Neutrophil (primary cell): ENCODE measurements around the gene IL10RB.

ENCODE experiments used
- H3K27ac ChIP-seq: fragments of 200-600 bp; sonication (generic); 2 replicates; pipeline ENCODE4 v1.5.1; 2016; ENCODE audit warnings: mild to moderate bottlenecking, moderate library complexity
- H3K27me3 ChIP-seq: fragments of 200-600 bp; sonication (generic); 2 replicates; pipeline ENCODE4 v1.6.0; 2016; ENCODE audit warnings: mild to moderate bottlenecking
- H3K36me3 ChIP-seq: fragments of 200-600 bp; sonication (generic); 2 replicates; pipeline ENCODE4 v1.5.1; 2017
- H3K4me1 ChIP-seq, 2 experiments: fragments of 200-600 bp in 1 of 2; sonication (generic) in 1 of 2; 1 replicate in 1 of 2; 2 replicates in 1 of 2; pipeline versions ENCODE4 v1.5.1 to v1.6.1; 2013 to 2016; ENCODE audit warnings: low read depth in 1 of 2, low read length in 1 of 2, mild to moderate bottlenecking in 1 of 2, moderate library complexity in 1 of 2; ENCODE audit not compliant: control insufficient read depth in 1 of 2, insufficient read depth in 1 of 2
- H3K4me3 ChIP-seq, 2 experiments: fragments of 200-600 bp in 1 of 2; sonication (generic) in 1 of 2; 1 replicate in 1 of 2; 2 replicates in 1 of 2; pipeline ENCODE4 v1.5.1; 2013 to 2016; ENCODE audit warnings: low read depth in 1 of 2, low read length in 1 of 2, mild to moderate bottlenecking in 1 of 2, moderate library complexity in 1 of 2
- H3K9me3 ChIP-seq: fragments of 200-600 bp; sonication (generic); 2 replicates; pipeline ENCODE4 v1.5.1; 2016
- CTCF ChIP-seq: fragments of 200-600 bp; sonication (generic); IDR thresholded peaks from 2 replicates; pipeline ENCODE4 v1.5.1; 2016; ENCODE audit warnings: antibody characterized with exemption

The IL10RB gene

GRCh38 chr21:33234635-33235520 lies 31.3 kb upstream of the IL10RB start:
- Histone ChIP-seq H3K27ac (peak overlapping the region; percentile 58), H3K9me3 (no peaks in the 10 kb centered on the region), H3K36me3 (peaks cover 42% of the 10 kb centered on the region), H3K4me1 (peaks cover 26 to 48% of the 10 kb centered on the region in 2 experiments), H3K4me3 (no peak overlapping the region), H3K27me3 (no peaks in the 10 kb centered on the region)
- TF ChIP-seq CTCF, result no peak

- peaks cover 46% of the 10 kb centered on the region for H3K36me3 ChIP-seq
- H3K4me1 ChIP-seq, result peaks cover 20 to 46% of the 10 kb centered on the region in 2 experiments
- H3K27ac ChIP-seq, result peak overlapping the region; percentile 33
- no peaks in the 10 kb centered on the region for H3K27me3 ChIP-seq
- H3K9me3 ChIP-seq, result no peaks in the 10 kb centered on the region
- H3K4me3 ChIP-seq, result no peak overlapping the region
- TF ChIP-seq CTCF, result no peak
These were observed 30.0 kb upstream of the IL10RB start for GRCh38 chr21:33236013-33236686.

- Histone ChIP-seq H3K27ac (peak overlapping the region; percentile 33), H3K9me3 (no peaks in the 10 kb centered on the region), H3K4me3 (no peak overlapping the region), H3K4me1 (peaks cover 13 to 40% of the 10 kb centered on the region in 2 experiments), H3K36me3 (peaks cover 43% of the 10 kb centered on the region), H3K27me3 (no peaks in the 10 kb centered on the region)
- no peak for TF ChIP-seq CTCF
These were observed 29.4 kb upstream of the IL10RB start for GRCh38 chr21:33236766-33237165.

GRCh38 chr21:33237486-33237885 lies 28.7 kb upstream of the IL10RB start:
- H3K9me3 ChIP-seq, result no peaks in the 10 kb centered on the region
- H3K27ac ChIP-seq, result peak overlapping the region; percentile 33
- peaks cover 46% of the 10 kb centered on the region for H3K36me3 ChIP-seq
- no peaks in the 10 kb centered on the region for H3K27me3 ChIP-seq
- no peak for TF ChIP-seq CTCF
- H3K4me3 ChIP-seq, result no peak overlapping the region
- peaks cover 6 to 34% of the 10 kb centered on the region in 2 experiments for H3K4me1 ChIP-seq

- H3K27me3 ChIP-seq, result no peaks in the 10 kb centered on the region
- peaks cover 0 to 27% of the 10 kb centered on the region in 2 experiments for H3K4me1 ChIP-seq
- TF ChIP-seq CTCF, result no peak
- peaks cover 50% of the 10 kb centered on the region for H3K36me3 ChIP-seq
- H3K4me3 ChIP-seq, result no peak overlapping the region
- no peaks in the 10 kb centered on the region for H3K9me3 ChIP-seq
- H3K27ac ChIP-seq, result peak overlapping the region; percentile 33
These were observed 28.0 kb upstream of the IL10RB start for GRCh38 chr21:33238146-33238545.
